Smooth muscle cell (in vitro differentiated cells): ENCODE results near the gene CSNK1G1. TPM values are rescaled to one million over a fixed set of nuclear protein-coding genes. Genes with fewer than 3 reads are reported as not detected.
A peak's percentile ranks its signal among the peaks of the same experiment; 100 is the strongest.
"Not testable (repeated sequence)": the region's sequence is repeated elsewhere in the genome, so short reads cannot be mapped to it uniquely, and the experiment has no call there.

Experiments used
- DNase-seq: peaks from one replicate; lab custom pipeline; 2025; ENCODE audit not compliant: unreplicated experiment; lab: John Stamatoyannopoulos, UW
- H2AFZ ChIP-seq: fragments of 200-600 bp; sonication (generic); 2 replicates; pipeline ENCODE4 v1.6.0; 2016; ENCODE audit warnings: antibody characterized with exemption, low read depth, mild to moderate bottlenecking
- H3F3A ChIP-seq: fragments of 200-600 bp; sonication (generic); 2 replicates; pipeline ENCODE4 v1.6.0; 2017; ENCODE audit warnings: antibody characterized with exemption, low read depth
- H3K27ac ChIP-seq: fragments of 200-600 bp; sonication (generic); 2 replicates; pipeline ENCODE4 v1.5.1; 2016; ENCODE audit warnings: low read depth, mild to moderate bottlenecking
- H3K27me3 ChIP-seq: fragments of 200-600 bp; sonication (generic); 2 replicates; pipeline ENCODE4 v1.6.1; 2016; ENCODE audit warnings: low read depth, mild to moderate bottlenecking
- H3K36me3 ChIP-seq: fragments of 200-600 bp; sonication (generic); 2 replicates; pipeline ENCODE4 v1.5.1; 2016; ENCODE audit warnings: low read depth
- H3K4me1 ChIP-seq: fragments of 200-600 bp; sonication (generic); 2 replicates; pipeline ENCODE4 v1.5.1; 2016; ENCODE audit warnings: low read depth
- H3K4me2 ChIP-seq: fragments of 200-600 bp; sonication (generic); 2 replicates; pipeline ENCODE4 v1.6.0; 2016; ENCODE audit warnings: mild to moderate bottlenecking
- H3K4me3 ChIP-seq: fragments of 200-600 bp; sonication (generic); 2 replicates; pipeline ENCODE4 v1.5.1; 2016; ENCODE audit warnings: mild to moderate bottlenecking
- H3K79me2 ChIP-seq: fragments of 200-600 bp; sonication (generic); 2 replicates; pipeline ENCODE4 v1.6.0; 2016; ENCODE audit warnings: low read depth, mild to moderate bottlenecking
- H3K9ac ChIP-seq: fragments of 200-600 bp; sonication (generic); 2 replicates; pipeline ENCODE4 v1.6.0; 2016; ENCODE audit warnings: low read depth
- H3K9me3 ChIP-seq: fragments of 200-600 bp; sonication (generic); replicated peaks from 2 replicates; pipeline ENCODE4 v1.5.1; 2016; ENCODE audit warnings: low read depth
- H4K20me1 ChIP-seq: fragments of 200-600 bp; sonication (generic); 2 replicates; pipeline ENCODE4 v1.6.0; 2016; ENCODE audit warnings: low read depth
- CTCF ChIP-seq: fragments of 200-600 bp; sonication (generic); IDR thresholded peaks from 2 replicates; pipeline ENCODE4 v1.5.1; 2017; ENCODE audit warnings: borderline replicate concordance, mild to moderate bottlenecking, antibody characterized with exemption; ENCODE audit not compliant: insufficient read depth, poor library complexity, severe bottlenecking
- WGBS: methylation state at CpG from one replicate; pipeline ENCODE4 v1.1.7; 2016; ENCODE audit warnings: low lambda C conversion rate; 5-methylcytosine and 5-hydroxymethylcytosine counted together
- polyA plus RNA-seq: library from polyadenylated mRNA; unstranded; fragments of >200 nt; fragmentation: Nextera tagmentation; extraction: Ambion mirVana; gene quantifications from 2 replicates; pipeline ENCODE4 v1.2.1, GENCODE V29; 2016
- total RNA-seq: library from RNA; depleted of rRNA; stranded (reverse); fragments of >200 nt; gene quantifications from 2 replicates; pipeline ENCODE4 v1.2.3, GENCODE V29; 2014

CSNK1G1 gene
- total and polyA plus RNA-seq, 2 experiments from 2014 or later = 12.8 to 23.2 TPM

GRCh38 chr15:64396789-64397188 is 40.8 kb upstream of the CSNK1G1 start:
- TF ChIP-seq CTCF = no peak
- H3K4me1 ChIP-seq = no peaks in the 10 kb centered on the region
- peaks cover 7% of the 10 kb centered on the region for H3K79me2 ChIP-seq
- WGBS = 96% methylated on average over 5 of the region's 5 CpGs
- peaks cover 20% of the 10 kb centered on the region for H3K36me3 ChIP-seq
- no peak overlapping the region for H3K9ac ChIP-seq
- H3K27me3 ChIP-seq = no peaks in the 10 kb centered on the region
- no peaks in the 10 kb centered on the region for H3K9me3 ChIP-seq
- H3K4me3 ChIP-seq = no peak overlapping the region
- no peaks in the 10 kb centered on the region for H3F3A ChIP-seq
- H3K27ac ChIP-seq = no peak overlapping the region
- H2AFZ ChIP-seq = no peak overlapping the region
- no peak for DNase-seq
- H4K20me1 ChIP-seq = peaks cover 5% of the 10 kb centered on the region
- no peak overlapping the region for H3K4me2 ChIP-seq

- peaks cover 11% of the 10 kb centered on the region for H3K36me3 ChIP-seq
- H3K27me3 ChIP-seq, DNase-seq, H3K9me3 ChIP-seq, H3K27ac ChIP-seq, H2AFZ ChIP-seq, H4K20me1 ChIP-seq, H3K9ac ChIP-seq, H3F3A ChIP-seq, H3K4me2 ChIP-seq, H3K4me1 ChIP-seq, H3K4me3 ChIP-seq: not testable (repeated sequence)
- peaks cover 44% of the 10 kb centered on the region for H3K79me2 ChIP-seq
- 98% methylated on average over 3 of the region's 3 CpGs for WGBS
Observed at GRCh38 chr15:64392471-64392870, 36.5 kb upstream of the CSNK1G1 start.

GRCh38 chr15:64389036-64389435 is 33.1 kb upstream of the CSNK1G1 start:
- no peak for DNase-seq
- peak overlapping the region; percentile 96 for H3K4me2 ChIP-seq
- H3F3A ChIP-seq = no peaks in the 10 kb centered on the region
- no peak overlapping the region for H3K9ac ChIP-seq
- H3K4me3 ChIP-seq = peak overlapping the region; percentile 84
- no peak for TF ChIP-seq CTCF
- no peaks in the 10 kb centered on the region for H3K9me3 ChIP-seq
- H2AFZ ChIP-seq = no peak overlapping the region
- H3K27me3 ChIP-seq = no peaks in the 10 kb centered on the region
- H3K79me2 ChIP-seq = peaks cover 44% of the 10 kb centered on the region
- peaks cover 5% of the 10 kb centered on the region for H4K20me1 ChIP-seq
- 100% methylated on average over 5 of the region's 5 CpGs for WGBS
- H3K36me3 ChIP-seq = no peaks in the 10 kb centered on the region
- no peaks in the 10 kb centered on the region for H3K4me1 ChIP-seq
- no peak overlapping the region for H3K27ac ChIP-seq

- H4K20me1 ChIP-seq = peaks cover 3% of the 10 kb centered on the region
- H3K79me2 ChIP-seq = peaks cover 44% of the 10 kb centered on the region
- peak; percentile 69 for DNase-seq
- H2AFZ ChIP-seq = peak within 1 kb of the TSS; percentile 93
- H3K4me2 ChIP-seq = peak within 1 kb of the TSS; percentile 96
- H3K4me3 ChIP-seq = peak within 1 kb of the TSS; percentile 84
- no peaks in the 10 kb centered on the region for H3K27me3 ChIP-seq
- H3K9me3 ChIP-seq = no peaks in the 10 kb centered on the region
- H3K9ac ChIP-seq = peak within 1 kb of the TSS; percentile 85
- H3K36me3 ChIP-seq = no peaks in the 10 kb centered on the region
- 2% methylated on average over 34 of the region's 35 CpGs for WGBS
- no peaks in the 10 kb centered on the region for H3F3A ChIP-seq
- H3K4me1 ChIP-seq = no peaks in the 10 kb centered on the region
- TF ChIP-seq CTCF = no peak
- peak within 1 kb of the TSS; percentile 11 for H3K27ac ChIP-seq
Observed at GRCh38 chr15:64387562-64388168, 31.7 kb upstream of the CSNK1G1 start, which contains the start of gene TRIP4. TRIP4 (plus strand) TSS chr15:64387836; CDS start chr15:64387864, 28 bp downstream.
